ENCODE measurements around the gene PDHA1. TPM values are rescaled to one million over a fixed set of nuclear protein-coding genes. Genes with fewer than 3 reads are reported as not detected.

The PDHA1 gene
- total RNA-seq, 1 experiment from 2014 or later: 214 TPM

DNA sequence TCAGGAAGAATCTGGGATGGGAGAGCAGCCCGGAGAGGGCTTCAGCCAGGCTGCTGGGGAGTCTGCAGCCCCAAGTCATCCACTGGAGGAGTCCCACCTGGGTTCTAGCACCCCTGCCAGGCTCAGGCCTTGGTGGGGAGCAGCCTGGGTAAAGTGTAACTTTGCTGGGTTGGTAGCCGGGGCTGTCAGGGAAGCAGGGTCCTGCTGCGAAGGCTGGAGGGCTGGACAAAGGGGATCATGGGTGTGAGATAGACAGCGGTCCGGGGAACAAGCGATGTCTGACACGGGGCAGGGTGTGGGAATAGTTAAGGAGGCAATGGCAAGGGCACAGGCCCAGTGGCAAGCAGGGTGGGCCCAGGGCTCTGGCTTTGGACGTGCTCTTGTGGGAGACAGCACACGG, 37.6 kb downstream of the PDHA1 start:
- no peaks in the 10 kb centered on the region for H4K20me1 ChIP-seq (ENCODE audit: control insufficient read depth, insufficient read depth, insufficient read length)
- H2AFZ ChIP-seq (ENCODE audit: low read length): no peak overlapping the region
- Mint-ChIP-seq H3K27me3 (ENCODE audit: low read depth) (no peaks in the 10 kb centered on the region; the same call in 1 of the 2 replicates), H3K36me3 (ENCODE audit: insufficient read depth in 1 of 3, low read depth in 3 of 3) (peaks cover 0 to 3% (median 2%) of the 10 kb centered on the region in 3 experiments; a peak in 6 of 7 replicates), H3K9me3 (peaks cover 75 to 80% of the 10 kb centered on the region in 2 experiments), H3K4me1 (no peaks in the 10 kb centered on the region), H3K4me3 (no peak overlapping the region; a peak in 1 of 5 replicates), H3K27ac (no peak overlapping the region)
- no peak overlapping the region for H3K4ac ChIP-seq (ENCODE audit: low read depth, low read length)
- no peak overlapping the region for H2BK5ac ChIP-seq (ENCODE audit: insufficient read length, low read length)
- H3K14ac ChIP-seq (ENCODE audit: insufficient read depth, low read length): no peak overlapping the region
- no peak for DNase-seq
- peaks cover 31% of the 10 kb centered on the region for H3K9me3 ChIP-seq (ENCODE audit: control insufficient read depth, low read depth, low read length)
- WGBS (ENCODE audit: extremely low coverage, insufficient read length, low lambda C conversion rate): no CpG with 5 or more reads among the region's 9 CpGs
- no peak overlapping the region for H4K5ac ChIP-seq (ENCODE audit: insufficient read length, low read depth, low read length)
- H3K9ac ChIP-seq (ENCODE audit: extremely low read depth, insufficient read length, low read length): no peak overlapping the region
- no peak overlapping the region for H4K91ac ChIP-seq (ENCODE audit: insufficient read length, low read depth, low read length)
- no peaks in the 10 kb centered on the region for H3K23me2 ChIP-seq (ENCODE audit: insufficient read length, low read depth, low read length, poor library complexity, severe bottlenecking)
- no peaks in the 10 kb centered on the region for H3K79me2 ChIP-seq (ENCODE audit: insufficient read depth, low read length)
- no peaks in the 10 kb centered on the region for H3K27me3 ChIP-seq (ENCODE audit: insufficient read depth, low read length)
- TF ChIP-seq, protein P1, sequence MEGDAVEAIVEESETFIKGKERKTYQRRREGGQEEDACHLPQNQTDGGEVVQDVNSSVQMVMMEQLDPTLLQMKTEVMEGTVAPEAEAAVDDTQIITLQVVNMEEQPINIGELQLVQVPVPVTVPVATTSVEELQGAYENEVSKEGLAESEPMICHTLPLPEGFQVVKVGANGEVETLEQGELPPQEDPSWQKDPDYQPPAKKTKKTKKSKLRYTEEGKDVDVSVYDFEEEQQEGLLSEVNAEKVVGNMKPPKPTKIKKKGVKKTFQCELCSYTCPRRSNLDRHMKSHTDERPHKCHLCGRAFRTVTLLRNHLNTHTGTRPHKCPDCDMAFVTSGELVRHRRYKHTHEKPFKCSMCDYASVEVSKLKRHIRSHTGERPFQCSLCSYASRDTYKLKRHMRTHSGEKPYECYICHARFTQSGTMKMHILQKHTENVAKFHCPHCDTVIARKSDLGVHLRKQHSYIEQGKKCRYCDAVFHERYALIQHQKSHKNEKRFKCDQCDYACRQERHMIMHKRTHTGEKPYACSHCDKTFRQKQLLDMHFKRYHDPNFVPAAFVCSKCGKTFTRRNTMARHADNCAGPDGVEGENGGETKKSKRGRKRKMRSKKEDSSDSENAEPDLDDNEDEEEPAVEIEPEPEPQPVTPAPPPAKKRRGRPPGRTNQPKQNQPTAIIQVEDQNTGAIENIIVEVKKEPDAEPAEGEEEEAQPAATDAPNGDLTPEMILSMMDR (conservative IDR thresholded peaks at IDR 0.05): no peak
- no peaks in the 10 kb centered on the region for H3K79me1 ChIP-seq (ENCODE audit: insufficient read depth, low read depth, low read length, poor library complexity, severe bottlenecking)
- no peak overlapping the region for H3T11ph ChIP-seq (ENCODE audit: low read length)
- H3K23ac ChIP-seq (ENCODE audit: insufficient read length, low read depth, low read length): no peak overlapping the region
- no peak overlapping the region for H2BK20ac ChIP-seq (ENCODE audit: low read depth, low read length, poor library complexity, severe bottlenecking)
- no peak overlapping the region for H2BK120ac ChIP-seq (ENCODE audit: low read depth, low read length, poor library complexity, severe bottlenecking)
- no peak overlapping the region for H2BK15ac ChIP-seq (ENCODE audit: low read depth, low read length)
- no peak overlapping the region for H3K56ac ChIP-seq (ENCODE audit: insufficient read length, low read depth, low read length)
- H3K4me2 ChIP-seq (ENCODE audit: insufficient read depth, insufficient read length, low read length): no peak overlapping the region
- H3K18ac ChIP-seq (ENCODE audit: insufficient read length, low read depth, low read length): no peak overlapping the region
- no peak overlapping the region for H3K27ac ChIP-seq (ENCODE audit: insufficient read length, low read depth, low read length)
- H4K8ac ChIP-seq (replicated peaks; ENCODE audit: insufficient read length, low read depth, low read length): no peak overlapping the region
- H2AK5ac ChIP-seq (ENCODE audit: insufficient read length, low read length): no peak overlapping the region
- H2BK12ac ChIP-seq (ENCODE audit: insufficient read length, low read depth, low read length): no peak overlapping the region
- H3K4me1 ChIP-seq (ENCODE audit: insufficient read depth, low read length): no peaks in the 10 kb centered on the region

Data from H9 (cell line).